ENCODE results near the gene ADAM22. TPM values are rescaled to one million over a fixed set of nuclear protein-coding genes. Genes with fewer than 3 reads are reported as not detected.
"Not testable (repeated sequence)": the region's sequence is repeated elsewhere in the genome, so short reads cannot be mapped to it uniquely, and the experiment has no call there.

The ADAM22 gene
- total and polyA plus RNA-seq, 2 of the 4 experiments (the other 2 are of a cell fraction), result 0.03 to 0.18 TPM

- DNase-seq; H2BK20ac ChIP-seq (ENCODE audit: low read depth, low read length); H3K14ac ChIP-seq (replicated peaks; ENCODE audit: low read depth, low read length); H3K9me1 ChIP-seq (ENCODE audit: insufficient read depth, low read length); H2BK5ac ChIP-seq (ENCODE audit: low read depth, low read length, poor library complexity, severe bottlenecking); H2AK5ac ChIP-seq (ENCODE audit: low read depth, low read length); in situ Hi-C loops (cut with MboI; ENCODE audit: low sequenced_read_pairs); POLR2A ChIA-PET (ENCODE audit: unreplicated experiment); H4K5ac ChIP-seq (ENCODE audit: low read depth, low read length); H4K91ac ChIP-seq (ENCODE audit: insufficient read depth, low read depth, low read length); H2AFZ ChIP-seq (replicated peaks; ENCODE audit: low read length, poor library complexity); H3K27ac ChIP-seq (ENCODE audit: insufficient read depth, low read length); H3K4ac ChIP-seq (ENCODE audit: low read depth, low read length); H3K9me3 ChIP-seq (ENCODE audit: control insufficient read depth, insufficient read depth, low read length); H3K23ac ChIP-seq (ENCODE audit: low read depth, low read length); H3K4me3 ChIP-seq (ENCODE audit: insufficient read depth, low read depth, low read length); dilution Hi-C loops (cut with HindIII; ENCODE audit: low sequenced_read_pairs, unreplicated experiment); ATAC-seq (ENCODE audit: low read depth); H4K20me1 ChIP-seq (ENCODE audit: insufficient read depth, low read length); H2BK15ac ChIP-seq (ENCODE audit: low read depth, low read length); H3K79me1 ChIP-seq (ENCODE audit: low read depth in 1 of 2, low read length in 2 of 2); H3K4me2 ChIP-seq (ENCODE audit: low read depth, low read length); H3K18ac ChIP-seq (ENCODE audit: low read depth, low read length); H3K27me3 ChIP-seq (ENCODE audit: control insufficient read depth, insufficient read depth, low read length); H3K36me3 ChIP-seq (ENCODE audit: control insufficient read depth, insufficient read depth, low read length); H3K56ac ChIP-seq (ENCODE audit: extremely low read depth, insufficient read depth, low read length); H3K4me1 ChIP-seq (ENCODE audit: control insufficient read depth, insufficient read depth, low read length); H3K9ac ChIP-seq (ENCODE audit: low read depth, low read length); H2AK9ac ChIP-seq (replicated peaks; ENCODE audit: low read depth, low read length, poor library complexity); CTCF ChIA-PET; H4K8ac ChIP-seq (ENCODE audit: low read depth in 2 of 2, low read length in 2 of 2); BruUV-seq (replicated peaks); H2BK120ac ChIP-seq (ENCODE audit: low read depth, low read length): not testable (repeated sequence)
- no CpG with 5 or more reads among the region's 2 CpGs for WGBS, 2 experiments (ENCODE audit: extremely low coverage in 2 of 2, insufficient read length in 1 of 2)
- intact Hi-C loops (cut with micrococcal nuclease), result loop anchor here (10.0 kb wide), 1 partner anchor 65 kb away; no protein-coding TSS in a partner anchor
These were observed 225.7 kb downstream of the ADAM22 start for GRCh38 chr7:88159741-88160140.

Measured in IMR-90 (cell line).